ENCODE data around the gene DCAKD. TPM values are rescaled to one million over a fixed set of nuclear protein-coding genes. Genes with fewer than 3 reads are reported as not detected.

Gene DCAKD
- total RNA-seq, 1 experiment from 2014 or later, result 48.3 TPM

- H3K4me3 Mint-ChIP-seq, result no peak overlapping the region
- no peak for DNase-seq
- no peak overlapping the region for H3K4ac ChIP-seq (ENCODE audit: low read depth, low read length)
- H4K8ac ChIP-seq (replicated peaks; ENCODE audit: insufficient read length, low read depth, low read length), result no peak overlapping the region
- no peak overlapping the region for H2BK5ac ChIP-seq (ENCODE audit: insufficient read length, low read length)
- H3K36me3 Mint-ChIP-seq (ENCODE audit: insufficient read depth in 1 of 3, low read depth in 3 of 3), result peaks cover 60 to 90% (median 80%) of the 10 kb centered on the region in 3 experiments
- no peak overlapping the region for H3K27ac ChIP-seq (ENCODE audit: insufficient read length, low read depth, low read length)
- no peak overlapping the region for H2BK120ac ChIP-seq (ENCODE audit: low read depth, low read length, poor library complexity, severe bottlenecking)
- H3K27me3 Mint-ChIP-seq (ENCODE audit: low read depth), result no peaks in the 10 kb centered on the region
- no peak overlapping the region for H3K9ac ChIP-seq (ENCODE audit: extremely low read depth, insufficient read length, low read length)
- H4K91ac ChIP-seq (ENCODE audit: insufficient read length, low read depth, low read length), result no peak overlapping the region
- TF ChIP-seq CTCF (conservative IDR thresholded peaks at IDR 0.05), result no peak
- no peak overlapping the region for H3K56ac ChIP-seq (ENCODE audit: insufficient read length, low read depth, low read length)
- no peak overlapping the region for H2BK12ac ChIP-seq (ENCODE audit: insufficient read length, low read depth, low read length)
- no peak overlapping the region for H3K23ac ChIP-seq (ENCODE audit: insufficient read length, low read depth, low read length)
- peaks cover 2% of the 10 kb centered on the region; the same call in 1 of the 2 replicates for H3K4me1 ChIP-seq (ENCODE audit: insufficient read depth, low read length)
- H3T11ph ChIP-seq (ENCODE audit: low read length), result no peak overlapping the region
- H3K79me2 ChIP-seq (ENCODE audit: insufficient read depth, low read length), result no peaks in the 10 kb centered on the region
- no peak overlapping the region for H2AK5ac ChIP-seq (ENCODE audit: insufficient read length, low read length)
- H3K79me1 ChIP-seq (ENCODE audit: insufficient read depth, low read depth, low read length, poor library complexity, severe bottlenecking), result no peaks in the 10 kb centered on the region
- no peak overlapping the region for H3K4me2 ChIP-seq (ENCODE audit: insufficient read depth, insufficient read length, low read length)
- H3K4me1 Mint-ChIP-seq, result peaks cover 11 to 12% of the 10 kb centered on the region in 2 experiments
- no peaks in the 10 kb centered on the region for H3K27me3 ChIP-seq (ENCODE audit: insufficient read depth, low read length)
- H2BK20ac ChIP-seq (ENCODE audit: low read depth, low read length, poor library complexity, severe bottlenecking), result no peak overlapping the region
- no CpG with 5 or more reads among the region's 6 CpGs for WGBS (ENCODE audit: extremely low coverage, insufficient read length, low lambda C conversion rate)
- H3K27ac Mint-ChIP-seq, result peak overlapping the region in 2 of 3 experiments; percentile 83 to 84; a peak in 2 of 7 replicates
- no peak overlapping the region for H3K18ac ChIP-seq (ENCODE audit: insufficient read length, low read depth, low read length)
- no peaks in the 10 kb centered on the region for H4K20me1 ChIP-seq (ENCODE audit: control insufficient read depth, insufficient read depth, insufficient read length)
- no peaks in the 10 kb centered on the region for H3K23me2 ChIP-seq (ENCODE audit: insufficient read length, low read depth, low read length, poor library complexity, severe bottlenecking)
- H3K14ac ChIP-seq (ENCODE audit: insufficient read depth, low read length), result no peak overlapping the region
- no peak overlapping the region for H2BK15ac ChIP-seq (ENCODE audit: low read depth, low read length)
- no peak overlapping the region for H4K5ac ChIP-seq (ENCODE audit: insufficient read length, low read depth, low read length)
- no peaks in the 10 kb centered on the region for H3K9me3 Mint-ChIP-seq
- no peaks in the 10 kb centered on the region for H3K9me3 ChIP-seq (ENCODE audit: control insufficient read depth, low read depth, low read length)
- H2AFZ ChIP-seq (ENCODE audit: low read length), result no peak overlapping the region
Measured at GRCh38 chr17:45092911-45093430, 41.5 kb upstream of the DCAKD start.

Measured in H9 (cell line).